GM21786 (cell line): ENCODE measurements around the gene HNRNPM.
A peak's percentile ranks its signal among the peaks of the same experiment; 100 is the strongest.
"Not testable (repeated sequence)": the region's sequence is repeated elsewhere in the genome, so short reads cannot be mapped to it uniquely, and the experiment has no call there.

Source experiments
- ATAC-seq: cut with Tn5 transposase; IDR thresholded peaks from one replicate; pipeline ENCODE4 v1.9.1; 2021; ENCODE audit not compliant: unreplicated experiment

The HNRNPM gene

DNA sequence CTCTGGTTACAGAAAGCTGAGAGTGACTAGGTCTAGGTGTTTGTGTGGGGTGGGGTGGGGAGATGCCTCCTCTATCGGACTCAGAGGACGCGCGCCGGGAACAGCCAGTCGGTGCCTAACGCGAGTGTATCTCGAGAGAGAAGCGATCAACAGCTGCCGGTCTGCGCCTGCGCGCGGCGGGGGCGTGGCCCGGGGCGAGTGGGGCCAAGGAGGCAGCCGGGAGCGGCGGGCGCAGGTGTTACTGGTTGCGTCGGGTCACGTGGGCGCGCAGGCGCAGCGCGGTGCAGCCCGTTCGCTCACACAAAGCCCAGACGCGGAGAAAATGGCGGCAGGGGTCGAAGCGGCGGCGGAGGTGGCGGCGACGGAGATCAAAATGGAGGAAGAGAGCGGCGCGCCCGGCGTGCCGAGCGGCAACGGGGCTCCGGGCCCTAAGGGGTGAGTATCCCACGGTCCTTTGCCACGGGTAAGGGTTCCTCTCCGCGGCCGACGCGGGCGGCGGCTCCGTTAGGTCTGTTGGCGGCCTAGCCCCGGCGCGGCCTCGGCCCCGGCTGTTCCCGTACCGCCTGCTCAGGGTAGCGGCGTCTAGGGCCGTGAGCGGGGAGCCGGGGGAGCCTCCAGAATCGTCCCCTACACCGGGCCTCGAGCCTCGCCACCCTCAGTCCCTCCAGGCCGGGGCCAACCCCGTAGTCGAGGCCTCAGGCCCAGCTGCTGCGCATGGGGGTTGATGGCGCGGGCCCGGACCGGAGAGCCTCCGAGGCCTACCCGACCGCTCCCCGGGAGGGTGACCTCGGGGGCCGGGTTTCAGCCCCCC lies at the start of gene HNRNPM:
Gene HNRNPM (plus strand): TSS at position 299 of the 811 bp plus-strand sequence. CDS start 24 bp downstream, at position 323.
- ATAC-seq: peak; percentile 71

DNA sequence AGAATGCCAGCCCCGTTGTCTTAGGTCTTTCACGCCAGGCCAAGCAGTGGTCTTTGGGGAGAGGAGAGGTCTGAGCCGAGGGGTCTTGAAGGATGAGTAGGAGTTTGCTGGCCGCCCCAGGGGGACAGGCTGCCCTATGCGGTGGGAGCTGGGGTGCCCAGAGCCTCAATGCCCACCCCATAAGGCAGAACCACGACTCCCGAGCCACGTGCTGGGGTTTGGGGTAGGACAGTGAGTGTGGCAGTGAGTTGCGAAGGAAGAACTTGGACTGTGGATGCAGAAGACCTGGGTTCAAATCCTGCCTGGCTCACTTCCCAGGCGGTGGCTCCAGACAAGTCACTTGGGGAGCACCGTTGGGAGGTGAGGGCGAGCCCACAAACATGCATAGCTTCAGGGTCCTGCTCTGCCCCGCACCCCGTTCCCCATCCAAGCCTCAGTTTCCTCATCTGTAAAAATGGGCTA lies 49.1 kb upstream of the HNRNPM start:
- no peak for ATAC-seq

GRCh38 chr19:8396185-8396562 lies 48.6 kb upstream of the HNRNPM start:
- ATAC-seq: no peak

DNA sequence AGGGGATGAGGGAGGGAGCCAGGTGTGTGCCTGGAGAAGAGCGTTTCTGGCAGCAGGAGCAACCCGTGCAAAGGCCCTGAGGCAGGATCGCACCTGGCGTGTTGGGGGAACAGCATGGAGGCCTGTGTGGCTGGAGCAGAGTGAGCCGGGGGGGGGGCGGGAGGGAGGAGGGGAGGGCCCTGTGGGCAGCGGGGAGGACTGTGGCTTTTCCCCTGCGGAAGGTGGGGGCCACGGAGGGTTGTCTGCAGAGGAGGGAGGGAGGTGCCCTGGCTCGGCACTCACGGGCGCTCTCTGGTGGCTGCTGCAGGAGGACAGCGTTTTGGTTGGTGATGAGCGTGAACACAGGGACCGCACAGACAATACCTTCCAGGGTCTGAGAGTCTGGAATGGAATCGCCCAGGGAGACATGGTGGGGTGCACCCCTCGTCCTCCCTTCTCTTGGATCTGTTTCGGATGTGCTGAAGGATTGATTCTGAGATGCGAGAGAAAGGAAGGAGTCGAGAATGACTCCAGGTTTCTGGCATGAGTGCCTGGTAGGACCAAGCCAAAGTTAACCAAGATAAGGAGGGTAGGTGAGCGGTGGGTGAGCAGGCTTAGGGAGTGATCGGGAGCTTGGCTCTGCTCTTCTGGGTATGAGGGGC lies 48.1 kb upstream of the HNRNPM start:
- no peak for ATAC-seq

DNA sequence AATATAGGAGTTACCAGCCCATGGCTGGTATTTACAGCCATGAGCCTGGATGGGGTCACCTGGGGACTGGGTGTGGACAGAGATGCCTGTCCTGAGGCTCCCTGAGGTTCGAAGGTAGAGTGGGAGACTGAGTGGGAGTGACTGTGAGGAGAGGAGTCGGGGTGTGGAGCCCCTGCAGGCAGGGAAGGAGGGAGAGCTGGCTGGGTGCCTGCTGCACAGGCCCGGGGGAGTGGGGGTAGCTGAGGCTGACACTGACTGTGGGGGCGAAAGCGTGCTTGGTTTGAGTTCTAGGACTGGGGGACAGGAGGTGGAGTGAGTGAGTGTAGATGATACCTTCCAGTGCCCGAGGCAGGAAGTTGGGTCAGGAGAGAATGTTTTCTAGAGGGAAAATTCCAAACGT lies 47.5 kb upstream of the HNRNPM start:
- ATAC-seq: no peak

- no peak for ATAC-seq
Observed at GRCh38 chr19:8397746-8398310, 46.9 kb upstream of the HNRNPM start.

GRCh38 chr19:8398311-8398771 lies 46.4 kb upstream of the HNRNPM start:
- ATAC-seq: no peak

GRCh38 chr19:8399681-8400188 lies 45.0 kb upstream of the HNRNPM start:
- no peak for ATAC-seq

DNA sequence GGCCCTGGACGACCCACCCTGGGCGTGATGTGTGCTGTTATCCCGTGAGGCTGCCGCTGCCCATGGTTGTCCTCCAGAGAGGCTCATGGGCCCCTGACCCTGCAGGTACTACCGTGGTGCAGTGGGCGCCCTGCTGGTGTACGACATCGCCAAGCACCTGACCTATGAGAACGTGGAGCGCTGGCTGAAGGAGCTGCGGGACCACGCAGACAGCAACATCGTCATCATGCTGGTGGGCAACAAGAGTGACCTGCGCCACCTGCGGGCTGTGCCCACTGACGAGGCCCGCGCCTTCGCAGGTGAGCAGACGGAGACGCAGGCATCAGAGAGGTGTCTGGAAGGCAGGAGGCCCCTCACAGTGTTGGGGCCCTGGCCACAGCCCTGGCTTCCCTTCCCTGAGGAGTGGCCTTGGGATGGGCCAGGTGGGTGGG lies 42.8 kb upstream of the HNRNPM start:
- ATAC-seq: no peak

DNA sequence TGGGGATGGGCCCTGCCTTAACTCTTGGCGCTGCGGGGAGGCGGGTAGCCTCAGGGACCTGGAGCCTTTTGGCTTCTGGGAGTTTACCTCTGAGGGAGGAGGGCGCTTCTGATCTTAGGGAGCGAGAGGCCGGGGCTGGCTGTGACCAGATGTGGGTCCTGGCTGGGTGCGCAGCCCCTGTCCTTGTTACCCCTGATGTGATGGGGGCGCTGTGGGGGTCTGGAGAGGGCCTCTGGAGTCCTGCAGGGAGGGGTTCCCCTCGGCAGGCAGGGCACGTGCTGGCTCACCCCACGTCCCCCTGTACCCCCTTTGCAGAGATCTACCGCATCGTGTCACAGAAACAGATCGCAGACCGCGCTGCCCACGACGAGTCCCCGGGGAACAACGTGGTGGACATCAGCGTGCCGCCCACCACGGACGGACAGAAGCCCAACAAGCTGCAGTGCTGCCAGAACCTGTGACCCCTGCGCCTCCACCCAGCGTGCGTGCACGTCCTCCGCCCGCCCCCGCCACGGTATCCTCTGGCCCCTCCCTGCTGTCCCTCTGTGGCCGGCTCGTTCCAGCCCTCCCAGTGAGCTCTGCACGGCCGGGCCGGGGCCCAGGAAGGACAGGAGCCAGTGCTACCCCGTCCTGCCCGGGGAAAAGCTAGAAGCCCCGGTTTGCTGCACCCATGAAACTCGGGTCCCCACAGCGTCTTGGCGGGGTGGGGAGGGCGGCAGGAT lies 41.5 kb upstream of the HNRNPM start:
- no peak for ATAC-seq

DNA sequence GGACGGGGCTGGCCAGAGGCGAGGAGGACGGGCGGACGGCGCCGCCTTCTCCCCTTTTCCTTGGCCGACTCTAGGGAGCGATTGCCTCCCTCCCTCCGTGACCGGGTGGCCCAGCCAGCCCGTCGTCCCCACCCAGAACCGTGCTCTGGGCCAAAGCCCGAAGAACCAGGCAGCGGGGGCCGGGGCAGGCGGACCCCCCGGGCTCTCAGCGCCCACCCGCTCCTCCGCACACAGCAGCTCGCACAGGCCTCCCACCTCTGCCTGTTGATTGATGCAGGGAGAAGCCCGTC lies 41.0 kb upstream of the HNRNPM start:
- no peak for ATAC-seq

GRCh38 chr19:8404391-8405151 lies 40.2 kb upstream of the HNRNPM start:
- ATAC-seq: no peak

GRCh38 chr19:8410718-8411117 lies 34.1 kb upstream of the HNRNPM start:
- not testable (repeated sequence) for ATAC-seq

DNA sequence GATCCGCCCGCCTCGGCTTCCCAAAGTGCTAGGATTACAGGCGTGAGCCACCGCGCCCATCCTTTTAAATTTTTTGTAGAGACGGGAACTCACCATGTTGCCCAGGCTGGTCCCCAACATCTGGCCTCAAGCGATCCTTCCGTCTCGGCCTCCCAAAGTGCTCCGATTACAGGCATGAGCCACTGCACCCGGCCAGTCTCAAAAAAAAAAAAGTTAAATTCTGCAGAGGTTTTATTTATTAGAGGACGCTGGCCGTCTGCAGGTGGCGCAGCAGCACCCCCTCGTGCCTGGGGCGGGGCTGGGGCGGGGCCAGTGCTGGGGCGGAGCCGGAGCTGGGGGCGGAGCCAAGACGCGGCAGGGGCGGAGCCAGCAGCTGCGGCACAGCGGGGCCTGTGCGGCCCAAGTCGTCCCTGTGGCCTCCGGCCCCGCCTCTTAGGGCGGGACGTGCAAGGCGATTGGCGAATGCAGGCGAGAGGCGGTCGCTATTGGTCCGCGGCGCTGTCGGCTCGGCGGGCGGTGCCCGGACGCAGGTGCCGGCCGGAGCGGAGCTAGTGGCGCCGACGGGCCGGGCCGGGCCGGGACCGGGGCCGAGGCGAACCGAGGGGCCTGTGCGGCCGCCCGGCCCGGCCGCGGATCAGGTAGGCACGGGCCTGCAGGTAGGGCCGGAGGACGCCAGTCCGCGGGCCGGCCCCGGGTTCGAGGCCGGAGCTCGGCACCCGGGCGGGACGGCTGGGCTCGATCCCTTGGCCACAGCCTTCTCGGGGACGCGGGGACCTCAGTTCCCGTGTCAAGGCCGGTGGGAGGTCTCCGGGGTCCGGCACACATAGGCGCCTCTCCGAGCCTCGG lies 31.8 kb upstream of the HNRNPM start, which contains the start of gene MARCHF2:
Gene MARCHF2 (plus strand): TSS at position 523 of the 846 bp plus-strand sequence. CDS start 8,536 bp downstream, outside the sequence.
- peak; percentile 94 for ATAC-seq

DNA sequence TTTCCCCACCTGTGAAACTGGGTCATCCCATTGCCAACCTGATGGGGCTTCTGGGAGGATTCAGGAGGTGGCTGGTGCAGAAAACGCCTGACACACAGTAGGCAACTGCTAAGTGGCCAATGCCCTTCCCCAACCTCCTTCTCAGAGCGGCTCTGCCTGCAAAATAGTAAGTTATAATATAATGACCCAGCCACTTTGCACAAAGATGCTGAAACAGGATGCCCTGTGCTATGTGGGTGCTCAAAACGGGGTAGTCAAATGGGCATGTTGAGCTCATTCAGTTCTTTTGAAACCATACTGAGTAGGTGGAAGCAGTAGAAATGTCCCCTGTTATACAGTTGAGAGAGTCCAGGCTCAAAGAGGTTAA lies 31.2 kb upstream of the HNRNPM start:
- ATAC-seq: no peak

DNA sequence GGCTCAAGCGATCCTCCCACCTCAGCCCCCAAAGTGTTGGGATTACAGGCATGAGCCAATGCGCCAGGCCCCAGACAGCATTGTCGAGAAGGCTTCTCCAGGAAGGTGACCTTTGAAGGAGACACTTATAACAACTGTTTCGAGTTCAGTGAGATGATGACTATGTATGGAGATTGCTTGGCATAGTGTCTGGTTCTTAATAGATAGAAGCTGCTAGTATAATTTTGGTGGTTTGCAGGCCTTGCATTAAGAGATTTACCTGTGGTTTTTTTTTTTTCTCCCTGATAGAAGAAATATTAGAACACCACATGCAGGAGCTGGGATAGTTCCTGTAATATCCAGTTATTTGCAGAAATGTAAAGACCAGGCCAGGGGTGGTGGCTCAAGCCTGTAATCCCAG lies 28.0 kb upstream of the HNRNPM start:
- no peak for ATAC-seq

DNA sequence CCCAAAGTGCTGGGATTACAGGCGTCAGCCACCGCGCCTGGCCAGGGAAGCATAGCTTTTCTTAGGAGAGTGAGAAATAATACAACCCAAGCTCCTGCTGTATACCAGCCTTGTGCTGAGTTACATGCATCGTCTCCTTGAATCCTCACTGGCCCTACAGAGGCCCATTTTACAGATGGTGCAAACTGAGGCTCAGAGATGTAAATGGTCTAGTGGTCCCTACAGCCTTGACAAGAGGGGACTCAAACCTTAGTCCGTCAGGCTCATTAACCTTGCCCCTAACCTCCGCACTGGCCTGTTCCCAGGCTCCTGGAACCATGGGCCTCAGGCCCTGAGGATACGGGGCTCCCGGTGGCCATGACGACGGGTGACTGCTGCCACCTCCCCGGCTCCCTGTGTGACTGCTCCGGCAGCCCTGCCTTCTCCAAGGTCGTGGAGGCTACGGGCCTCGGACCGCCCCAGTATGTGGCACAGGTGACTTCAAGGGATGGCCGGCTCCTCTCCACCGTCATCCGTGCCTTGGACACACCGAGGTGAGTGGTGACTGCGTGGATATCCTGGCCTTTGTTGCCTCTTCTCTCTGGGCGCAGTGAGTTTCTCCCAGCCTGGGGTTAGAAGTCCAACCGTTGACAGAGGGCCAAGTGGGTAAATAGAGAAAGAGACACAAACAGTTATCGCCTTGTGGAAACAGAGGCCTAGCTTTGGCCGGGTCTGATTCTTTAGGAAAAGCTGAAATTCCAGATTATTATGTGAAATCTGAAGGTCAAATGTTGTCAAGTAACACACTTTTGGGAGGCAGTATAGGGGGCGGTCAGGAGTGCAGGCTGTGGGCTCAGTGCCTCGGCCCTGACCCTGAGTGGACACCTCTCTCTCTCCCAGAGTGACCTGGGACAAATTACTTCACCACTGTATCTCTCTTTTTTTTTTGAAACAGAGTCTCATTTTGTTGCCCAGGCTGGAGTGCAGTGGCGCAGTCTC lies 23.0 kb upstream of the HNRNPM start:
- no peak for ATAC-seq

GRCh38 chr19:8423817-8424223 lies 21.0 kb upstream of the HNRNPM start:
- no peak for ATAC-seq
